Activated naive CD4-positive, alpha-beta T cell treated with Interleukin-2 at 50 U/mL for 16 hours (primary cell): ENCODE data around the gene IRAK1.

Source experiments
- DNase-seq: peaks from one replicate; pipeline ENCODE4 v3.0.0-alpha.2; 2020

Gene IRAK1

GRCh38 chrX:153969904-153970356 lies 49.8 kb downstream of the IRAK1 start:
- no peak for DNase-seq

- no peak for DNase-seq
Measured at GRCh38 chrX:153969125-153969903, 50.4 kb downstream of the IRAK1 start.

- DNase-seq, result peak; percentile 38
Measured at GRCh38 chrX:153968754-153969124, 51.0 kb downstream of the IRAK1 start.

- DNase-seq, result no peak
Measured at GRCh38 chrX:153968255-153968654, 51.4 kb downstream of the IRAK1 start.

GRCh38 chrX:153967536-153968224 lies 52.0 kb downstream of the IRAK1 start:
- DNase-seq, result no peak

- peak; percentile 62 for DNase-seq
Measured at GRCh38 chrX:153966841-153967535, 52.7 kb downstream of the IRAK1 start.

- no peak for DNase-seq
Measured at GRCh38 chrX:153966283-153966688, 53.4 kb downstream of the IRAK1 start.

- no peak for DNase-seq
Measured at GRCh38 chrX:153965406-153965805, 54.3 kb downstream of the IRAK1 start.

GRCh38 chrX:153964105-153964504 lies 55.6 kb downstream of the IRAK1 start:
- DNase-seq, result no peak

GRCh38 chrX:153963546-153963945 lies 56.2 kb downstream of the IRAK1 start:
- DNase-seq, result no peak

- DNase-seq, result no peak
Measured at GRCh38 chrX:153961292-153961691, 58.4 kb downstream of the IRAK1 start.

- DNase-seq, result no peak
Measured at GRCh38 chrX:153960786-153961185, 58.9 kb downstream of the IRAK1 start.
